CD4-positive, alpha-beta memory T cell (primary cell): Measurements from ENCODE around the gene SLC10A7. TPM values are rescaled to one million over a fixed set of nuclear protein-coding genes. Genes with fewer than 3 reads are reported as not detected.

Experiments
- CTCF ChIA-PET: fragments of 350-600 bp; sonication (Branson Sonifier 250); formaldehyde crosslinking; loops from one replicate; lab custom pipeline; 2021; ENCODE audit warnings: inconsistent platforms; ENCODE audit not compliant: partially characterized antibody; lab: Charles Lee
- POLR2A ChIA-PET: fragments of 350-600 bp; sonication (Branson Sonifier 250); formaldehyde crosslinking; loops from one replicate; lab custom pipeline; 2021; ENCODE audit not compliant: partially characterized antibody; lab: Charles Lee
- DNase-seq, 5 donors: peaks; one replicate each; pipeline versions ENCODE4 v3.0.0 to v3.0.0-alpha.2; 2020 to 2022; ENCODE audit warnings: mixed read lengths in 1 of 5
- H3K27ac ChIP-seq: one replicate; pipeline ENCODE4 v1.7.0; 2013; ENCODE audit warnings: low read depth, low read length
- H3K27me3 ChIP-seq: 2 replicates; pipeline ENCODE4 v1.7.0; 2013; ENCODE audit warnings: mild to moderate bottlenecking, low read length, moderate library complexity; ENCODE audit not compliant: insufficient read depth
- H3K36me3 ChIP-seq: 2 replicates; pipeline ENCODE4 v1.7.0; 2013; ENCODE audit warnings: mild to moderate bottlenecking, low read length, moderate library complexity; ENCODE audit not compliant: insufficient read depth
- H3K4me1 ChIP-seq: 2 replicates; pipeline ENCODE4 v1.7.0; 2013; ENCODE audit warnings: mild to moderate bottlenecking, low read length, moderate library complexity; ENCODE audit not compliant: insufficient read depth
- H3K4me3 ChIP-seq, 2 donors: one replicate each; pipeline ENCODE4 v1.7.0; 2013; ENCODE audit warnings: low read length in 2 of 2, mild to moderate bottlenecking in 1 of 2
- H3K9me3 ChIP-seq, 2 donors: one replicate each; pipeline ENCODE4 v1.7.0; 2013; ENCODE audit warnings: low read length in 2 of 2, control low read depth in 1 of 2; ENCODE audit not compliant: control insufficient read depth in 1 of 2
- H3K27ac Mint-ChIP-seq, 7 donors: one replicate each; pipeline ENCODE4 v1.8.0; 2020 to 2021; ENCODE audit warnings: mixed read lengths in 7 of 7, mild to moderate bottlenecking in 6 of 7, inconsistent platforms in 3 of 7, moderate library complexity in 3 of 7
- H3K27me3 Mint-ChIP-seq, 2 donors: one replicate each; pipeline ENCODE4 v1.8.0; 2020 to 2021; ENCODE audit warnings: mixed read lengths in 2 of 2
- H3K36me3 Mint-ChIP-seq, 2 donors: one replicate each; pipeline ENCODE4 v1.8.0; 2020 to 2021; ENCODE audit warnings: mixed read lengths in 2 of 2, inconsistent platforms in 1 of 2, mild to moderate bottlenecking in 1 of 2
- H3K4me1 Mint-ChIP-seq, 4 donors: one replicate each; pipeline ENCODE4 v1.8.0; 2020 to 2021; ENCODE audit warnings: mixed read lengths in 4 of 4, mild to moderate bottlenecking in 1 of 4
- H3K4me3 Mint-ChIP-seq, 8 donors: one replicate each; pipeline ENCODE4 v1.8.0; 2020 to 2021; ENCODE audit warnings: mixed read lengths in 8 of 8, mild to moderate bottlenecking in 7 of 8, moderate library complexity in 6 of 8, inconsistent platforms in 3 of 8
- H3K9me3 Mint-ChIP-seq, 8 donors: one replicate each; pipeline ENCODE4 v1.8.0; 2020 to 2021; ENCODE audit warnings: mixed read lengths in 8 of 8, mild to moderate bottlenecking in 5 of 8, inconsistent platforms in 3 of 8, moderate library complexity in 1 of 8
- intact Hi-C: fragments of 100-400 bp; cut with micrococcal nuclease; formaldehyde crosslinking; loops from one replicate; pipeline ENCODE4 v1.15.1; 2023
- polyA plus RNA-seq, 2 donors: library from polyadenylated mRNA; unstranded; fragments of 300-500 nt; fragmentation: Illumina TruSeq; gene quantifications; one replicate each; pipeline ENCODE4 v1.2.3, GENCODE V29; 2021
- total RNA-seq, 2 experiments: library from RNA; stranded (reverse); gene quantifications; one replicate each; pipeline ENCODE4 v1.2.3, GENCODE V29; 2021

SLC10A7 gene
- total and polyA plus RNA-seq, 4 experiments from 2014 or later, result 9.0 to 17.7 (median 10.1) TPM

DNA sequence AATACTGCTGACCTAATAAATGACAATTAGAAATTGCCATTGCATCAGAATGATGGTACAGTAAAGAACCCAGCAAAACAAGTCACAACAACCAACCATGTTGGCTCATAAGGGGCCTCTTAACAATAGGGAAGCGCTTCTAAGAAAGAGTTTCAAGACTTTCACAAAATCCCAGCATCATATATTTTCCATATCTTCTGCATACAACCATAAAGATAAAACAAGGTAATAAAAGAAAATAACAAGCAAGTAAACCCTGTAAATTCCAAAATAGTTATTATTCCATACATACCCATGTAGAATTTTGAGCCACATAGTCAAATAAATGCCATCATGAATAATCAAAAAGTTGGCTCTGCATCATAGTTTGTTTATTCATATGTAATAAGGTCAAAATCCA lies 8.2 kb downstream of the SLC10A7 start:
- Histone ChIP-seq H3K4me3 (no peak overlapping the region), H3K27ac (no peak overlapping the region), H3K36me3 (no peaks in the 10 kb centered on the region), H3K9me3 (no peaks in the 10 kb centered on the region), H3K27me3 (no peaks in the 10 kb centered on the region), H3K4me1 (peaks cover 5% of the 10 kb centered on the region)
- ChIA-PET POLR2A (interaction anchor here (1.0 kb wide), 1 partner anchor 9 kb away, joined by 3 read pairs; no protein-coding TSS in a partner anchor), CTCF (no interaction called here)
- Mint-ChIP-seq H3K4me1 (peaks cover 5 to 16% (median 12%) of the 10 kb centered on the region in 4 donors), H3K27me3 (no peaks in the 10 kb centered on the region), H3K27ac (no peak overlapping the region), H3K36me3 (peaks cover 19 to 32% of the 10 kb centered on the region in 2 donors), H3K4me3 (no peak overlapping the region), H3K9me3 (no peaks in the 10 kb centered on the region)
- intact Hi-C loops, result no loop called here
- no peak for DNase-seq

DNA sequence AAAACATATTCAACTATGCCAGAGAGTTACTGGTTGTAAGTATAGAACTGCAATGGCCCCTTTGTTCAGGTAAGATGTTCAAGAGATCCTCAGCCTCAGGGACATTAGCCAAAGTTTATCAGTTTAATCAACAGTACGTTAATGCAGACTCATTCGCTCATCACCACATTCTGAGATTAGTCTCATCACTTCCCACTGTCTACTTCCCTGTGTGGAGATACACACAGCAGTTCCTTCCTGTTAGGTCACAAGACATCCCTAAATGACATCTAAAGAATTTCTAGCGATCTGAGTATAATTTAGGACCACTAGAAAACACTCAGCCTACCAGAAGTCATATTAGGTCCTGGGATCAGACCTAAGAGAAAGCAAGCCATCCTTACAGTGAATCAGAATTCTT lies 10.4 kb downstream of the SLC10A7 start:
- Histone ChIP-seq H3K4me1 (no peaks in the 10 kb centered on the region), H3K4me3 (no peak overlapping the region), H3K27me3 (no peaks in the 10 kb centered on the region), H3K27ac (no peak overlapping the region), H3K36me3 (no peaks in the 10 kb centered on the region), H3K9me3 (no peaks in the 10 kb centered on the region)
- H3K4me3 Mint-ChIP-seq, result no peak overlapping the region
- no peak for DNase-seq
- H3K36me3 Mint-ChIP-seq, result peaks cover 30 to 42% of the 10 kb centered on the region in 2 donors
- ChIA-PET POLR2A (no interaction called here), CTCF (no interaction called here)
- H3K27ac Mint-ChIP-seq, result peak overlapping the region in 1 of 7 donors; percentile 54
- H3K4me1 Mint-ChIP-seq, result peaks cover 0 to 5% (median 3%) of the 10 kb centered on the region in 4 donors
- intact Hi-C loops, result no loop called here
- H3K27me3 Mint-ChIP-seq, result no peaks in the 10 kb centered on the region
- H3K9me3 Mint-ChIP-seq, result peaks cover 0 to 3% (median 0%) of the 10 kb centered on the region in 8 donors

DNA sequence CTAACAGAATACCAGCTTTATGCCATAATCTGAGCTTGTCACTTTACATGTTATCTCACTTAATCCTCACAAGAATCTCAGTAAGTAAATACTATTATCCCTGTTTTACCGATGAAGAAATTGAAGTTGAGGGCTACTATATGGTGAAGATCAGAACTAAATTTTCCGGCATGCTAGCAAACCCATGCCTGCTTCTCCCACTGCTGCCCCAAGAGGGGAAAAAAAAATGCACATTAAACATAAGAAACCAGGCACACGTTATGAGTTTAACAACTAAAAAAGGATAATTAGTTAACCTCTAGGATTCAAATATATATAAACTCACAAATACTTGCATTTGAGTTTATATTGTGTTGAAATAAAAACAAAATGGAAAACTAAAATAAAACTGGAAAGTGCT lies 10.8 kb downstream of the SLC10A7 start:
- intact Hi-C loops, result no loop called here
- POLR2A ChIA-PET, result no interaction called here
- peaks cover 29 to 40% of the 10 kb centered on the region in 2 donors for H3K36me3 Mint-ChIP-seq

DNA sequence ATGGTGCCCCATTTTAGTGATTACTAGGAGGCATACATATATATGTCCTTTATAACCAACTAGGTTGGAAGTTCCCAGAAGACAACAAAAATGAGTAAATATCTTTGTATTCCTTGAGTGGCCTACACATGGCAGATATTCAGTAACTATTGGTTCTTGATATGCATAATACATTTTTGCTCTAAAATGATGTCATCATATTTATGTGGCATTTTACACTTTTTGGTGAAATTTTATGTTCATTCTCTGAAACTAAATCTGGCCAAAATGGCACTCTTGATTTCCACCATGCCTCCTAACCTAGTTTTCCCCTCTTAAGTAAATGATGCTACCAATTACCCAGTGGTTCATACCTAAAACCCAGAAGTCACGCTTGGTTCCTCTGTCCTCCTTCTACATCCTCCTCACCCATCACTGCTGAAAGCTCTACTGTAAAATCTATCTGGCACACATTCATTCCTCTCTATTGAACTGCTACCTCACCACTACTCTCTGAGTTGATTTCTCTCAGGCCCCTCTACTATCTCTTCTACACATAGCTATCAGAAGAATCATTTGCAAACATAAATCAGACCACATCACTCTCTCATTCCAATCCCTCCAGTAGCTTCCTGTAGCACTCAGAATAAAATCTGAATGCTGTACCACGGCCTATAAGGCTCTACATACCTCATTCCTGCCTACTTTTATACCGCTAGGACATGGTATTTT lies 13.4 kb downstream of the SLC10A7 start:
- no peak for DNase-seq
- Mint-ChIP-seq H3K27ac (no peak overlapping the region), H3K27me3 (no peaks in the 10 kb centered on the region), H3K4me1 (peaks cover 0 to 5% (median 1%) of the 10 kb centered on the region in 4 donors), H3K36me3 (peaks cover 16 to 33% of the 10 kb centered on the region in 2 donors), H3K4me3 (no peak overlapping the region), H3K9me3 (peaks cover 0 to 4% (median 0%) of the 10 kb centered on the region in 8 donors)
- Histone ChIP-seq H3K27me3 (no peaks in the 10 kb centered on the region), H3K27ac (no peak overlapping the region), H3K4me1 (no peaks in the 10 kb centered on the region), H3K36me3 (no peaks in the 10 kb centered on the region), H3K9me3 (no peaks in the 10 kb centered on the region), H3K4me3 (no peak overlapping the region)
- intact Hi-C loops, result no loop called here
- ChIA-PET POLR2A (no interaction called here), CTCF (no interaction called here)

More for the DNA sequence above, 10.8 kb downstream of the SLC10A7 start:
- H3K4me1 Mint-ChIP-seq, result peaks cover 0 to 5% (median 3%) of the 10 kb centered on the region in 4 donors
- H3K27ac Mint-ChIP-seq, result no peak overlapping the region
- Histone ChIP-seq H3K27ac (no peak overlapping the region), H3K9me3 (no peaks in the 10 kb centered on the region), H3K4me3 (no peak overlapping the region), H3K27me3 (no peaks in the 10 kb centered on the region), H3K4me1 (no peaks in the 10 kb centered on the region), H3K36me3 (no peaks in the 10 kb centered on the region)
- peaks cover 0 to 3% (median 0%) of the 10 kb centered on the region in 8 donors for H3K9me3 Mint-ChIP-seq
- no peak for DNase-seq
- CTCF ChIA-PET, result no interaction called here
- H3K4me3 Mint-ChIP-seq, result no peak overlapping the region
- H3K27me3 Mint-ChIP-seq, result no peaks in the 10 kb centered on the region

DNA sequence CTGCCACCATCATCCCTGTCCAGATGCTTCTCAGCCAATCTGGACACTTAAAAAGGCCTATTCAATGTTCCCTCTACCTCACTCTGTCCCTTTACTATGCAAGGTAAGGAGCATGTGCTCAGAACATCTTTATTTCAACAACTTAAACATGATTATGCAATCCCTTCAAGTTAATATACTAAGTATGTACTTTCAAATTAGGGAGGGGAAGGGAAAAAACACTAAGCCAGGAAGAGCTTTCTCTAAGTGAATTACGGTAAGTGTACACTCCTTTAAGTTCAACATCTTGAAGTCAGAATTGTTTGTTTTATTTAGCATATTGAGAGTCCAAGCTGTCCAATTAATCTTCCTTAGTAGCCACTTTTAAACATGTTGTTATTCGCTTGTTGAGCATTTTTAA lies 14.1 kb downstream of the SLC10A7 start:
- H3K36me3 Mint-ChIP-seq, result peaks cover 24 to 41% of the 10 kb centered on the region in 2 donors
- peaks cover 0 to 4% (median 0%) of the 10 kb centered on the region in 8 donors for H3K9me3 Mint-ChIP-seq
- no peaks in the 10 kb centered on the region for H3K36me3 ChIP-seq
- no peaks in the 10 kb centered on the region for H3K4me1 ChIP-seq
- no peak for DNase-seq
- H3K9me3 ChIP-seq, result no peaks in the 10 kb centered on the region
- POLR2A ChIA-PET, result no interaction called here
- H3K4me3 Mint-ChIP-seq, result no peak overlapping the region
- CTCF ChIA-PET, result no interaction called here
- H3K4me1 Mint-ChIP-seq, result peaks cover 0 to 5% (median 1%) of the 10 kb centered on the region in 4 donors
- H3K27me3 ChIP-seq, result no peaks in the 10 kb centered on the region
- intact Hi-C loops, result no loop called here
- H3K27me3 Mint-ChIP-seq, result no peaks in the 10 kb centered on the region
- H3K27ac Mint-ChIP-seq, result peak overlapping the region in 1 of 7 donors; percentile 4
- no peak overlapping the region for H3K4me3 ChIP-seq
- H3K27ac ChIP-seq, result no peak overlapping the region

DNA sequence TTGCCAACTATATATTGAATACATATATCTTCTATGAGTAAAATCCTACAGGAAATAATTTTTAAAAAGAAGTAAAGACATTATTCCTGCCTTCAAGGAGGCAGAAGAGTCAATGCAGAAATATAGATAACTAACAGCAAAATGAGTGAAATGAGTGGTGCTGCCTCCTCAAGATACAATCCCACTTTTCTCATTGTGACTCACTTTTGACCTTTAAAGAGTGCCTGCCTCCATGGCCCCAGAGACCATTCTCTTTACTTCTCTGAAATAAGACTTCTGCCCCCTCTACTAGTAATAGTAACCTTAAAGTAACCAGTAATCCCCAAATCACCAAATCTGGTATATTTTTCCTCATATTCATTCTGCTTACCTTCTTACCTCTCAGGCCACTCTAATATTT lies 15.5 kb downstream of the SLC10A7 start:
- no peak overlapping the region for H3K27ac ChIP-seq
- no peaks in the 10 kb centered on the region for H3K27me3 Mint-ChIP-seq
- no peak for DNase-seq
- no peaks in the 10 kb centered on the region for H3K4me1 ChIP-seq
- H3K27ac Mint-ChIP-seq, result no peak overlapping the region
- H3K4me3 ChIP-seq, result no peak overlapping the region
- intact Hi-C loops, result no loop called here
- no peaks in the 10 kb centered on the region for H3K36me3 ChIP-seq
- peaks cover 0 to 5% (median 1%) of the 10 kb centered on the region in 4 donors for H3K4me1 Mint-ChIP-seq
- ChIA-PET CTCF (no interaction called here), POLR2A (no interaction called here)
- H3K27me3 ChIP-seq, result no peaks in the 10 kb centered on the region
- peaks cover 27 to 44% of the 10 kb centered on the region in 2 donors for H3K36me3 Mint-ChIP-seq
- H3K4me3 Mint-ChIP-seq, result no peak overlapping the region
- peaks cover 0 to 4% (median 0%) of the 10 kb centered on the region in 8 donors for H3K9me3 Mint-ChIP-seq
- H3K9me3 ChIP-seq, result no peaks in the 10 kb centered on the region

DNA sequence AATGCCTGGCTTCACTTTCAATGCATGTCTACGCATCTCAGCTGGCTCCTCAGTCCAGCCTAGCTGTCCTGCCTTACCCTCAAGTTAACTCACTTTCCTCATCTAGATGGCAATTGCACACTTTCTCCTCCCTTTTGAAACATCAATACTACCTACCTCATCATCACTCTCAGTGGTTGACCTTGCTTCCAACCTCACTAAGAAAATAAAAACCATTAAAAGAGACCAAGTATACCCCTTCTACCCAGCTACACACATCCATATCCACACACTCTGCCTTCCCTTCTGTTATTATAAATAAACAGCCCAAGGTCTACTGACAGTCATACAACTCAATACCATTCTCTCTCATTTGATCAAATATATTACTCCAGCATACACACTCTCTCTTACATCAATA lies 21.5 kb downstream of the SLC10A7 start:
- H3K9me3 ChIP-seq, result no peaks in the 10 kb centered on the region
- no peak overlapping the region for H3K4me3 ChIP-seq
- no peak overlapping the region for H3K4me3 Mint-ChIP-seq
- intact Hi-C loops, result no loop called here
- H3K4me1 Mint-ChIP-seq, result peaks cover 8 to 18% (median 16%) of the 10 kb centered on the region in 4 donors
- no peaks in the 10 kb centered on the region for H3K27me3 Mint-ChIP-seq
- ChIA-PET POLR2A (no interaction called here), CTCF (no interaction called here)
- no peaks in the 10 kb centered on the region for H3K36me3 ChIP-seq
- H3K36me3 Mint-ChIP-seq, result peaks cover 13 to 20% of the 10 kb centered on the region in 2 donors
- H3K9me3 Mint-ChIP-seq, result peaks cover 0 to 2% (median 0%) of the 10 kb centered on the region in 8 donors
- H3K27ac ChIP-seq, result no peak overlapping the region
- H3K27me3 ChIP-seq, result no peaks in the 10 kb centered on the region
- H3K4me1 ChIP-seq, result peaks cover 4% of the 10 kb centered on the region
- H3K27ac Mint-ChIP-seq, result no peak overlapping the region
- DNase-seq, result no peak
